Glutamatergic neuron (in vitro differentiated cells): ENCODE results near the gene ACVR1B. TPM values are rescaled to one million over a fixed set of nuclear protein-coding genes. Genes with fewer than 3 reads are reported as not detected.

Experiments used
- DNase-seq: peaks from one replicate; pipeline ENCODE4 v3.0.0; 2022
- H3K27ac Mint-ChIP-seq: one replicate; pipeline ENCODE4 v1.8.0; 2020; ENCODE audit warnings: mild to moderate bottlenecking, mixed read lengths, inconsistent platforms; ENCODE audit not compliant: unreplicated experiment
- H3K27me3 Mint-ChIP-seq: one replicate; pipeline ENCODE4 v1.8.0; 2020; ENCODE audit warnings: mild to moderate bottlenecking, moderate library complexity, mixed read lengths, inconsistent platforms; ENCODE audit not compliant: unreplicated experiment
- H3K36me3 Mint-ChIP-seq: one replicate; pipeline ENCODE4 v1.8.0; 2020; ENCODE audit warnings: mild to moderate bottlenecking, mixed read lengths, inconsistent platforms; ENCODE audit not compliant: unreplicated experiment
- H3K4me1 Mint-ChIP-seq: one replicate; pipeline ENCODE4 v1.8.0; 2020; ENCODE audit warnings: mild to moderate bottlenecking, low read depth, mixed read lengths, inconsistent platforms; ENCODE audit not compliant: unreplicated experiment
- H3K4me3 Mint-ChIP-seq: one replicate; pipeline ENCODE4 v1.8.0; 2020; ENCODE audit warnings: mild to moderate bottlenecking, mixed read lengths, inconsistent platforms; ENCODE audit not compliant: unreplicated experiment
- H3K9me3 Mint-ChIP-seq: one replicate; pipeline ENCODE4 v1.8.0; 2020; ENCODE audit warnings: mild to moderate bottlenecking, moderate library complexity, mixed read lengths, inconsistent platforms; ENCODE audit not compliant: unreplicated experiment
- total RNA-seq: library from RNA; stranded (reverse); fragmentation: NEBNext Ultra II Directional; extraction: Animal tissue kit (Norgen Biotek cat#: 25700); gene quantifications from one replicate; pipeline ENCODE4 v1.2.1, GENCODE V29; 2021; ENCODE audit not compliant: unreplicated experiment
- TF ChIP-seq, protein P1 (sequence below): fragments of 200-600 bp; sonication (generic); IDR thresholded peaks from one replicate; pipeline ENCODE4 v1.5.0; 2021; ENCODE audit not compliant: partially characterized antibody, unreplicated experiment

Gene ACVR1B
- total RNA-seq, 1 donor from 2014 or later = 50.2 TPM

DNA sequence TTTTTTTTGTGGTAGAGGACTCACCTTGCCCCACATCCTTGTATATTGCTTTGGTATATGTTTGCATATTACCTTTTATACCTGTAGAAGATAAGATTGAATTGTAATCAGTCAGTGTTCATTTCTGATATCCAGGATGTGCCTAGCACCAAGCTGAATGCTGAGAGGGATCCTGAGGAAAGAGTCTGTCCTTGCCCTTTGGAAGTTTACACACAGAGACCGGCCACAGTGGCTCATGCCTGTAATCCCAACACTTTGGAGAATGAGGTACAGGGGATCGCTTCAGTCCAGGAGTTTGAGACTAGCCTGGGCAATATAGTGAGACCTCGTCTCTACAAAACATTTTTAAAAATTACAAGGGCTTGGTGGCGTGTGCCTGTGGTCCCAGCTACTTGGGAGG is 8.4 kb downstream of the ACVR1B start:
- Mint-ChIP-seq H3K27ac (no peak overlapping the region), H3K9me3 (peaks cover 1% of the 10 kb centered on the region), H3K4me1 (peaks cover 5% of the 10 kb centered on the region), H3K4me3 (no peak overlapping the region), H3K27me3 (no peaks in the 10 kb centered on the region), H3K36me3 (peaks cover 5% of the 10 kb centered on the region)
- TF ChIP-seq, protein P1, sequence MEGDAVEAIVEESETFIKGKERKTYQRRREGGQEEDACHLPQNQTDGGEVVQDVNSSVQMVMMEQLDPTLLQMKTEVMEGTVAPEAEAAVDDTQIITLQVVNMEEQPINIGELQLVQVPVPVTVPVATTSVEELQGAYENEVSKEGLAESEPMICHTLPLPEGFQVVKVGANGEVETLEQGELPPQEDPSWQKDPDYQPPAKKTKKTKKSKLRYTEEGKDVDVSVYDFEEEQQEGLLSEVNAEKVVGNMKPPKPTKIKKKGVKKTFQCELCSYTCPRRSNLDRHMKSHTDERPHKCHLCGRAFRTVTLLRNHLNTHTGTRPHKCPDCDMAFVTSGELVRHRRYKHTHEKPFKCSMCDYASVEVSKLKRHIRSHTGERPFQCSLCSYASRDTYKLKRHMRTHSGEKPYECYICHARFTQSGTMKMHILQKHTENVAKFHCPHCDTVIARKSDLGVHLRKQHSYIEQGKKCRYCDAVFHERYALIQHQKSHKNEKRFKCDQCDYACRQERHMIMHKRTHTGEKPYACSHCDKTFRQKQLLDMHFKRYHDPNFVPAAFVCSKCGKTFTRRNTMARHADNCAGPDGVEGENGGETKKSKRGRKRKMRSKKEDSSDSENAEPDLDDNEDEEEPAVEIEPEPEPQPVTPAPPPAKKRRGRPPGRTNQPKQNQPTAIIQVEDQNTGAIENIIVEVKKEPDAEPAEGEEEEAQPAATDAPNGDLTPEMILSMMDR = no peak
- no peak for DNase-seq

DNA sequence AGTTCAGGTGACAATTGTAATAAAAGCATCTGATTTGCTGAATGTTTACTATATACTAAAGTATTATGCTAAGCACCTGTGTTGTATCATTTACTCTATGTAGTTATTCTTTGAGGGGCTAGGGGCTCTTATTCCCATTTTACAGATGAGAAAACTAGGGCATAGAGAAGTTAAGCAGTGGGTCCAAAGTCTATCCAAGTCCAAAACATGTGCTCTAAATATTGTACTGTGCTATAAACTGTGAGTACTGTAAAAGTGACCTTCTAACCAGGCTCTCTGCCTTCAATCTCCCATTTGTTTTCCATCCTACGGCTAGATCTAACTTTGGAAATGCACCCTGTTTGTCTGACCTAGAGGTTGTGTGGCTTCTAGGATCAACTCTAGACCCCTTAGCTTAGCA is 9.0 kb downstream of the ACVR1B start:
- no peak for DNase-seq
- H3K27me3 Mint-ChIP-seq = no peaks in the 10 kb centered on the region
- TF ChIP-seq, protein P1 = no peak
- H3K36me3 Mint-ChIP-seq = peaks cover 7% of the 10 kb centered on the region
- peaks cover 4% of the 10 kb centered on the region for H3K4me1 Mint-ChIP-seq
- no peak overlapping the region for H3K4me3 Mint-ChIP-seq
- peaks cover 1% of the 10 kb centered on the region for H3K9me3 Mint-ChIP-seq
- no peak overlapping the region for H3K27ac Mint-ChIP-seq

- Mint-ChIP-seq H3K9me3 (peaks cover 1% of the 10 kb centered on the region), H3K4me3 (no peak overlapping the region), H3K36me3 (peaks cover 11% of the 10 kb centered on the region), H3K4me1 (peaks cover 1% of the 10 kb centered on the region), H3K27ac (no peak overlapping the region), H3K27me3 (no peaks in the 10 kb centered on the region)
- TF ChIP-seq, protein P1 = no peak
- no peak for DNase-seq
These were observed 9.4 kb downstream of the ACVR1B start for GRCh38 chr12:51960890-51961289.

- no peak overlapping the region for H3K27ac Mint-ChIP-seq
- no peaks in the 10 kb centered on the region for H3K4me1 Mint-ChIP-seq
- H3K4me3 Mint-ChIP-seq = no peak overlapping the region
- no peak for DNase-seq
- peaks cover 14% of the 10 kb centered on the region for H3K36me3 Mint-ChIP-seq
- TF ChIP-seq, protein P1 = no peak
- no peaks in the 10 kb centered on the region for H3K27me3 Mint-ChIP-seq
- H3K9me3 Mint-ChIP-seq = peaks cover 1% of the 10 kb centered on the region
These were observed 10.3 kb downstream of the ACVR1B start for GRCh38 chr12:51961834-51962233.

- Mint-ChIP-seq H3K9me3 (peaks cover 1% of the 10 kb centered on the region), H3K27ac (no peak overlapping the region), H3K4me3 (no peak overlapping the region)
These were observed 11.2 kb downstream of the ACVR1B start for GRCh38 chr12:51962737-51963136.

More at GRCh38 chr12:51962737-51963136, 11.2 kb downstream of the ACVR1B start:
- no peaks in the 10 kb centered on the region for H3K27me3 Mint-ChIP-seq
- DNase-seq = no peak
- TF ChIP-seq, protein P1 = no peak
- peaks cover 14% of the 10 kb centered on the region for H3K36me3 Mint-ChIP-seq
- H3K4me1 Mint-ChIP-seq = no peaks in the 10 kb centered on the region
